ENCODE measurements around the gene FNDC11. TPM values are rescaled to one million over a fixed set of nuclear protein-coding genes. Genes with fewer than 3 reads are reported as not detected.

Gene FNDC11
- total and polyA plus RNA-seq, 8 donors = 0.06 to 0.35 (median 0.17) TPM; not detected in 2

DNA sequence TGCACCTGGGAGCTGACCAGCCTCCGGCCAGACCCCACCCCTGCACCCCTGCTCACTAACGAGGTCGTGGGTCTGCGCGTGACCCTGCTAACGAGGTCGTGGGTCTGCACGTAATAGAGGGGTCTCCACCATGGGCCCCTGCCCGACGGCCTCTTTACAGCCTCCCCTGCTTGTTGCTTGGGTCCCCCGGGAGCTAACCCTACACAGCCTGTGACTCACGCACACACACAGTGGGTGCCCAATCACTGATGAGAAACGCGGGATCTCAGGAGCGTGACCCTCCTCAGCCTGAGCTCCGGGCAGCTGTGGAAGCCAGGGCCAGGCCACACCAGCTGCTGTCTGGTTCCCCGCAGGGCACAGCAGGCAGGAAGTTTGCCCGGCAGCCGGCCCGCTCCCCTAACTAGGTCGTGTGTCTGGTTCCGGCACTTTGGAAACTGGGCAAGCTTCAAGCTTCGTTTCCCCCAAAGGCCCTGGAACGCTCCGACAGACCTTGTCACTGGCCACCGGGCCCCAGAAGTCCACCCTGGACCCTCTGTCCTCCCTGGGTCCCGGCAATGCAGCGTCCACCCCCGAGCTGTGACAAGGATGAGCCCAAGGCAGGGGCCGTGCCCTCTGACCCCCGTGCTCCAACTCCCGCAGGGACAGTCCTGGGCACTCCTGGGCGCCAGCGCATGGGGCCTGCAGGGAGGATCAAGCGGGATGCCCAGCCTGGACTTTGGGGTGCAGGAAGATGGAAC, 17.6 kb upstream of the FNDC11 start:
- FAIRE-seq = no peak
- TF ChIP-seq, protein P1, sequence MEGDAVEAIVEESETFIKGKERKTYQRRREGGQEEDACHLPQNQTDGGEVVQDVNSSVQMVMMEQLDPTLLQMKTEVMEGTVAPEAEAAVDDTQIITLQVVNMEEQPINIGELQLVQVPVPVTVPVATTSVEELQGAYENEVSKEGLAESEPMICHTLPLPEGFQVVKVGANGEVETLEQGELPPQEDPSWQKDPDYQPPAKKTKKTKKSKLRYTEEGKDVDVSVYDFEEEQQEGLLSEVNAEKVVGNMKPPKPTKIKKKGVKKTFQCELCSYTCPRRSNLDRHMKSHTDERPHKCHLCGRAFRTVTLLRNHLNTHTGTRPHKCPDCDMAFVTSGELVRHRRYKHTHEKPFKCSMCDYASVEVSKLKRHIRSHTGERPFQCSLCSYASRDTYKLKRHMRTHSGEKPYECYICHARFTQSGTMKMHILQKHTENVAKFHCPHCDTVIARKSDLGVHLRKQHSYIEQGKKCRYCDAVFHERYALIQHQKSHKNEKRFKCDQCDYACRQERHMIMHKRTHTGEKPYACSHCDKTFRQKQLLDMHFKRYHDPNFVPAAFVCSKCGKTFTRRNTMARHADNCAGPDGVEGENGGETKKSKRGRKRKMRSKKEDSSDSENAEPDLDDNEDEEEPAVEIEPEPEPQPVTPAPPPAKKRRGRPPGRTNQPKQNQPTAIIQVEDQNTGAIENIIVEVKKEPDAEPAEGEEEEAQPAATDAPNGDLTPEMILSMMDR (IDR thresholded peaks at IDR 0.05) = no peak

DNA sequence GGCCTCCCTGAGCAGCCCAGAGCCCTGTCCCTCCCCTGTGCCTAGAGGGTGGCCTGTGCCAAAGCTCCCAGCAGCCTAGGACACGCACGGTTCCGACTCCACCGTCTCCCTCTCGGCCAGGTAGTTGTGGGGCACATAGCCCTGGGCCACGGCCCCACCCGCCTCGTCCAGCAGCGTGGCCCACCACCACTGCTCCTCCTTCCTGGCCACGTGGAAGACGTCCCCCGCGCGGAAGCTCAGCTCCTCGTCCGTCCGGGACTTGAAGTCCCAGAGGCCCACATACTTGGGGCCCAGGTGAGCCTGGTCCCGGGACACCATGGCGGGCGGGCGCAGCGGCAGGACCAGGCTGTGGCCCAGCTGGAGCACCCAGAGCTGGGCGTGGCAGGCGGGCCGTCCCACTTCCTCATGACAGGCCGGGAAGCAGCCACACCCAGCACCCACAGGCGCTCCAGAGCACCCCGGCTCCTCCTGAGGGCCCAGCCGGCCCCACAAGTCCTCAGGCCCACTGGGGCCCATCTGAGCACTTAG, 16.9 kb upstream of the FNDC11 start, which contains the start of gene PTK6:
PTK6 (minus strand) TSS at position 380 of the 528 bp plus-strand sequence; CDS start at position 318, 62 bp downstream.
- Histone ChIP-seq H3K9me3 (no peaks in the 10 kb centered on the region), H3K4me3 (peak within 1 kb of the TSS in 2 of 4 donors; percentile 26 to 38), H3K4me1 (peaks cover 4 to 10% (median 10%) of the 10 kb centered on the region in 3 donors), H3K27ac (peak within 1 kb of the TSS; percentile 64 to 85 (median 84)), H3K36me3 (no peaks in the 10 kb centered on the region), H3K27me3 (no peaks in the 10 kb centered on the region)
- intact Hi-C loops (cut with DNase I) = loop anchor here in 1 of 3 donors (5.0 kb wide), 1 partner anchor 440 kb away; the partner anchor contains the start of gene SAMD10
- 66 to 69% methylated on average over 29 of the region's 29 CpGs for WGBS, 2 donors
- TF ChIP-seq, protein P1 (IDR thresholded peaks at IDR 0.05) = no peak
- DNase-seq (peak in 3 of 6 donors; percentile 57 to 87 (median 70)), FAIRE-seq (no peak), ATAC-seq (peak in 3 of 4 donors; percentile 5 to 26 (median 23))

More for the DNA sequence above, 17.6 kb upstream of the FNDC11 start:
- ATAC-seq (no peak), DNase-seq (peak in 4 of 6 donors; percentile 59 to 77 (median 64))
- Histone ChIP-seq H3K36me3 (no peaks in the 10 kb centered on the region), H3K27me3 (no peaks in the 10 kb centered on the region), H3K4me1 (peaks cover 4 to 10% (median 10%) of the 10 kb centered on the region in 3 donors), H3K27ac (peak overlapping the region in 2 of 4 donors; percentile 64 to 83), H3K4me3 (no peak overlapping the region), H3K9me3 (no peaks in the 10 kb centered on the region)
- WGBS, 2 donors = 45 to 49% methylated on average over 34 to 35 of the region's 35 CpGs
- intact Hi-C loops (cut with DNase I) = loop anchor here in 1 of 3 donors (5.0 kb wide), 1 partner anchor 441 kb away; the partner anchor contains the start of gene SAMD10

DNA sequence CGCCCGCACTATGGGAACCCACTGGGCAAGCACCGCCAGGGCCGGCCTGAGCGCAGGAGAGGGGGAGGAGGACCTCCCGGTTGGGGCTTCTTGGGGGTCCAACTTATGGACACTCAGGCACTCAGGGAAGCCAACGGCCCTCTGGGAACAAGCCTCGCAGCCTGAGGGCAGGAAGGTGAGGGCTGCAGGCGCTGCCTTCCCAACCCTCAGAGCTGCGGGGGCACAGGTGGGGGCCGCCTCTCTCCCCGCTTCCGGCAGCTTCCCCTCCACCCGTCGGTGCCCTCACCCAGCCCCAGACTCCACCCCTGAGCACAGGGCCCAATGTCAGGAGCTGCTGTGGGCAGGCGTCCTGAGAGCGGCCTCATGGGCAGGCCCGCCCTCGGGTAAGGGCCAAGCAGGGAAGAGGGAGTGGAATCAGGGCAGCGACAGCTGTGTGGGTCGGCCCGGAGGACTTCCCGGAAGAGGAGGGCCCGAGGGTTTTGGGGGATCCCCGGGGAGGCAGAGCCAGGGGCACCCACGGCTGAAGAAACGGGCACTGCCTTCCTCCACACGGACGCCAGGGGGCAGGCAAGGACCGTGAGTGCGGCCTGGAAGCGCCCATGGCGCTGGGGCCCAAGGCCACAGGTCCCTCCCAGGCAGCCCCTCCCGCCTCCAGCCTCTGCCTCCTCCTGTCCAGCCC, 16.3 kb upstream of the FNDC11 start:
- Histone ChIP-seq H3K36me3 (no peaks in the 10 kb centered on the region), H3K27me3 (no peaks in the 10 kb centered on the region), H3K27ac (peak overlapping the region; percentile 64 to 85 (median 84)), H3K4me3 (peak overlapping the region in 2 of 4 donors; percentile 26 to 38), H3K9me3 (no peaks in the 10 kb centered on the region), H3K4me1 (peaks cover 4 to 10% (median 10%) of the 10 kb centered on the region in 3 donors)
- 3 to 12% methylated on average over 23 to 34 of the region's 34 CpGs for WGBS, 2 donors
- FAIRE-seq = no peak
- TF ChIP-seq, protein P1 (IDR thresholded peaks at IDR 0.05) = peak; percentile 93 to 98 (median 96)
- peak; percentile 91 to 97 (median 94) for DNase-seq
- intact Hi-C loops (cut with DNase I) = loop anchor here in 1 of 3 donors (5.0 kb wide), 1 partner anchor 440 kb away; the partner anchor contains the start of gene SAMD10
- peak; percentile 83 to 92 (median 86) for ATAC-seq

DNA sequence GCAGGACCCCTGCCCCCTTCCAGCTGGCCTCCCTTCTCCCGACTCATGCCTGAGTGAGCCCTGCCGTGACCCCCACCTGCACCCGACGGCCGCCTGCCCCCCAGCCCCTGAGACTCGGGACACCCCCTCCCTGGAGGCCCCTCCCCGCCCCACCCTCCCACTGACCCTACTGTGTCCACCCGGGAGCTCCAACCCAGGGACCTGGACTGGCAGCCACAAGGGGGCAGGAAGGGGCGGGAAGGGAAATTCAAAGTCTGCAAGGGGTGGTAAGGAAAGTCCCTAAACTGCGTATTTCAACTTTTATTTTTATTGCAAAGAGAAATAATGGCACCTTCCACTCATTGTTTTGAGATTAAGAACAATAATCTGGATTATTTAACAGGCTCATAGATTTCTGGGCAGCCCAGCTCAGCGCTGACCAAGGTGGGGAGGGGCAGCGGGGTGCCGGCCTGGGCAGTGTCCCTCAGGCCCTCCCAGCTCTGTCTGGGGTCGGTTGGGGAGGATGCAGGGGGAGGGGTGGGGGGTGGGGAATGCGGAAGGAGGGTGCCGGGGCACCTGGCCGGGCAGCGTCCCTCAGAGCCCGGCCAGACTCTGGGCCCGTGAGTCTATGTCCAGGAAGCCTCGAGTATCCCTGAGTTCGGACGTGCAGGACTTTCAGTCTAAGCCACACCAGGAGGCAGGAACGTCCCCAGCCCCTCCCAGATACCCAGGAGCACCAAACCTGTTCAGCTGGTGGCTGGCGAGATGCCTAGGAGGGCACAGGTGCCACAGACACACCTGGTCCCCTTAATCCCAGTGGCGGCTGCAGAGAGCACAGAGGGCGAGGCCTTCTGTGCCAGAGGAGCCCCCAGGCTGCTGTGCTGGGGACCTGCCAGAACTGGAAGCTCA, 15.5 kb upstream of the FNDC11 start:
- Histone ChIP-seq H3K4me3 (peak overlapping the region in 2 of 4 donors; percentile 26 to 38), H3K9me3 (no peaks in the 10 kb centered on the region), H3K27ac (peak overlapping the region; percentile 64 to 85 (median 84)), H3K36me3 (no peaks in the 10 kb centered on the region), H3K27me3 (no peaks in the 10 kb centered on the region), H3K4me1 (peaks cover 4 to 10% (median 10%) of the 10 kb centered on the region in 3 donors)
- TF ChIP-seq, protein P1 (IDR thresholded peaks at IDR 0.05) = peak in 1 of 4 donors; percentile 17
- ATAC-seq (peak; percentile 61 to 68 (median 62)), FAIRE-seq (no peak), DNase-seq (peak; percentile 86 to 96 (median 94))
- intact Hi-C loops (cut with DNase I) = loop anchor here in 1 of 3 donors (5.0 kb wide), 1 partner anchor 439 kb away; the partner anchor contains the start of gene SAMD10
- 9 to 11% methylated on average over 23 to 27 of the region's 27 CpGs for WGBS, 2 donors
